ENCODE results near the gene ABCA3. TPM values are rescaled to one million over a fixed set of nuclear protein-coding genes. Genes with fewer than 3 reads are reported as not detected.

Gene ABCA3
- total and polyA plus RNA-seq, 2 donors from 2014 or later = 5.5 to 35.5 TPM

DNA sequence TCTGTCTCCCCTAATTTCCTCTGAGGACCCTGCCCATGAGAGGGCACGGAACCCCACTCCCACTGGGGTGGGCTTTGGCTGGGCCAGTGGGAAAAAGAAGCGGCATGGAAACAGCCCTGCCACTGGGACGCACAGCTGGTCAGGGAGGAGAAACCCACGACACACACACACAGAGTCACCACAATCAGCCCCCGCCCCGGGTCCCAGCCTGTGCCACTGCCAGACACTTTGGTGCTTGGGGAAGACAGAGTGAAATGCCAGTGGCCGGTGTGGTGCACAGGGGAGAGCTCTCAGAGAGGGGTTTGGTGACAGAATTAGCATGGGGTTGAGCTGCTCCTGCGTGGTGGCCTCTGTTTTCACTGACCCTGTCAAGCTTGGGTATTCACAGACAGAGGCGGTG is 41.9 kb downstream of the ABCA3 start:
- DNase-seq = peak in 1 of 5 donors; percentile 36
- no peaks in the 10 kb centered on the region for H3K36me3 ChIP-seq (ENCODE audit: control insufficient read depth in 2 of 3, insufficient read depth in 3 of 3, low read length in 3 of 3)
- no peaks in the 10 kb centered on the region for H3K9me3 ChIP-seq (ENCODE audit: control insufficient read depth in 2 of 3, insufficient read depth in 1 of 3, low read length in 3 of 3)
- peaks cover 0 to 8% (median 0%) of the 10 kb centered on the region in 3 donors for H3K4me1 ChIP-seq (ENCODE audit: control insufficient read depth in 2 of 3, insufficient read depth in 2 of 3, low read depth in 1 of 3, low read length in 3 of 3)
- no peak overlapping the region for H3K4me3 ChIP-seq (ENCODE audit: low read length in 3 of 3)
- intact Hi-C loops (cut with DNase I) = no loop called here
- H3K27me3 ChIP-seq (ENCODE audit: control insufficient read depth, insufficient read depth, low read length) = no peaks in the 10 kb centered on the region
- H3K9ac ChIP-seq (ENCODE audit: low read length in 3 of 3) = no peak overlapping the region
- no peak overlapping the region for H3K27ac ChIP-seq (ENCODE audit: low read depth in 2 of 2, low read length in 2 of 2)
- TF ChIP-seq, protein P1, sequence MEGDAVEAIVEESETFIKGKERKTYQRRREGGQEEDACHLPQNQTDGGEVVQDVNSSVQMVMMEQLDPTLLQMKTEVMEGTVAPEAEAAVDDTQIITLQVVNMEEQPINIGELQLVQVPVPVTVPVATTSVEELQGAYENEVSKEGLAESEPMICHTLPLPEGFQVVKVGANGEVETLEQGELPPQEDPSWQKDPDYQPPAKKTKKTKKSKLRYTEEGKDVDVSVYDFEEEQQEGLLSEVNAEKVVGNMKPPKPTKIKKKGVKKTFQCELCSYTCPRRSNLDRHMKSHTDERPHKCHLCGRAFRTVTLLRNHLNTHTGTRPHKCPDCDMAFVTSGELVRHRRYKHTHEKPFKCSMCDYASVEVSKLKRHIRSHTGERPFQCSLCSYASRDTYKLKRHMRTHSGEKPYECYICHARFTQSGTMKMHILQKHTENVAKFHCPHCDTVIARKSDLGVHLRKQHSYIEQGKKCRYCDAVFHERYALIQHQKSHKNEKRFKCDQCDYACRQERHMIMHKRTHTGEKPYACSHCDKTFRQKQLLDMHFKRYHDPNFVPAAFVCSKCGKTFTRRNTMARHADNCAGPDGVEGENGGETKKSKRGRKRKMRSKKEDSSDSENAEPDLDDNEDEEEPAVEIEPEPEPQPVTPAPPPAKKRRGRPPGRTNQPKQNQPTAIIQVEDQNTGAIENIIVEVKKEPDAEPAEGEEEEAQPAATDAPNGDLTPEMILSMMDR (IDR thresholded peaks at IDR 0.05; ENCODE audit: borderline replicate concordance, extremely low read depth, insufficient read depth) = no peak
- no peak for FAIRE-seq

DNA sequence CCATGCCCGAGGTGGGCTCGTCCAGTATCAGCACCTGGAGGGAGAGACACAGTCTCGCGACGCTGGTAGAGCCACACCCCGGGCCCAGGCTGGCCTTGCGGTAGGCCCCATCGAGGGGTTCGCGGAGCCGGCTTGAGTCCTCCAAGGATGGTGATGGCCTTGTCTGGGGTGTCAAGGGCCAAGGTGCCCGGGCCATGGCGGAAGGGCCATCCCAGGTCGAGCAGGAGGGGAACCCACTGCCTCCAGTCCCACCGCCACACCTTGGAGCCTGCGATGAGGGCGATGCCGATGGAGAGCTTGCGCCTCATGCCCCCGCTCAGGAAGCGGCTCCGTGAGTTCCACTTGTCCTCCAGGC is 43.0 kb downstream of the ABCA3 start:
- H3K9me3 ChIP-seq (ENCODE audit: control insufficient read depth in 2 of 3, insufficient read depth in 1 of 3, low read length in 3 of 3) = no peaks in the 10 kb centered on the region
- DNase-seq (no peak), FAIRE-seq (no peak)
- intact Hi-C loops (cut with DNase I) = no loop called here
- H3K4me3 ChIP-seq (ENCODE audit: low read length in 3 of 3) = no peak overlapping the region
- H3K4me1 ChIP-seq (ENCODE audit: control insufficient read depth in 2 of 3, insufficient read depth in 2 of 3, low read depth in 1 of 3, low read length in 3 of 3) = peaks cover 0 to 8% (median 0%) of the 10 kb centered on the region in 3 donors
- no peak overlapping the region for H3K9ac ChIP-seq (ENCODE audit: low read length in 3 of 3)
- TF ChIP-seq, protein P1 (IDR thresholded peaks at IDR 0.05; ENCODE audit: borderline replicate concordance, extremely low read depth, insufficient read depth) = no peak
- H3K27ac ChIP-seq (ENCODE audit: low read depth in 2 of 2, low read length in 2 of 2) = no peak overlapping the region
- no peaks in the 10 kb centered on the region for H3K27me3 ChIP-seq (ENCODE audit: control insufficient read depth, insufficient read depth, low read length)
- no peaks in the 10 kb centered on the region for H3K36me3 ChIP-seq (ENCODE audit: control insufficient read depth in 2 of 3, insufficient read depth in 3 of 3, low read length in 3 of 3)

DNA sequence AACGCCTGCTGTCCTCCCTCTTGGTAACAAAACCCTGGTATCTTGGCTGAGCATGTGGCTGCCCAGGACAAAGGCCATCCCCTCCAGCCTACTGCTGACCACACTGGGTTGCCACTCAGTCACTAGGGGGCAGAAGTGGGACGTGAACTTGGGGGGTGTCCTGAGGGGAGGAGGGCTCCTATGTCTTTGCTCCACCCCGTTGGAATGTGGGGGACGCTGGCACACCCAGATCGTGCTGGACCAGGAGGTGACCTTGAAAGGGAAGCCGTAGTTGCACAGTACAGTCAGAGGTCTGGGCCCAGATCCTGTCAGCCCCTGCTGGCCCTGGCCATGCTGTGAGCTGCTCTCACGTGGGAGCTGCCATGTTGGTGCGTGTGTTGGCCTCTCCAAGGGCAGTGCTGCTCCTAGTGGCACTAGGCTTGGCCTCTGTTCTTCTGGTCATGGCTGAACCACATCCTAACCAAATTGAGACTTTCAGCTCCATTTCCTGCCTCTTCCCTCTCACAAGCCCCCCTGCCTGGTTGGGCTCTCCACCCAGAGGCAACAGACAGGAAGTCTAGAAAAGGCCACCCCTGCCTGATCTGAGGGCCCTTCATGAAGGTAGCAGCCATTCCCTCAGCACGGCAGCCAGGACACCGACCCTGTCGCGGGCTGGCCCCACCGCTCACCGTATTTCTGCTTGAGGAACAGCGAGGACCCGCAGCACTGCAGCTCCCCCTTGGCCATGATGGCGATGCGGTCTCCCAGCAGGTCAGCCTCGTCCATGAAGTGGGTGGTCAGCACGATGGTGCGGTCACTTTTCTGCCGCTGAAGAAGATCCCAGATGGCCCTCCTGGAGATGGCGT is 43.6 kb downstream of the ABCA3 start:
- intact Hi-C loops (cut with DNase I) = no loop called here
- Histone ChIP-seq H3K27me3 (ENCODE audit: control insufficient read depth, insufficient read depth, low read length) (no peaks in the 10 kb centered on the region), H3K27ac (ENCODE audit: low read depth in 2 of 2, low read length in 2 of 2) (no peak overlapping the region), H3K9ac (ENCODE audit: low read length in 3 of 3) (no peak overlapping the region), H3K4me1 (ENCODE audit: control insufficient read depth in 2 of 3, insufficient read depth in 2 of 3, low read depth in 1 of 3, low read length in 3 of 3) (peaks cover 0 to 8% (median 0%) of the 10 kb centered on the region in 3 donors), H3K36me3 (ENCODE audit: control insufficient read depth in 2 of 3, insufficient read depth in 3 of 3, low read length in 3 of 3) (no peaks in the 10 kb centered on the region), H3K9me3 (ENCODE audit: control insufficient read depth in 2 of 3, insufficient read depth in 1 of 3, low read length in 3 of 3) (no peaks in the 10 kb centered on the region), H3K4me3 (ENCODE audit: low read length in 3 of 3) (no peak overlapping the region)
- FAIRE-seq (no peak), DNase-seq (peak in 2 of 5 donors; percentile 33 to 66)
- TF ChIP-seq, protein P1 (IDR thresholded peaks at IDR 0.05; ENCODE audit: borderline replicate concordance, extremely low read depth, insufficient read depth) = peak; percentile 51
